Calu3 (cell line): Measurements from ENCODE around the gene OR4C12. TPM values are rescaled to one million over a fixed set of nuclear protein-coding genes. Genes with fewer than 3 reads are reported as not detected.

Experiments used
- total RNA-seq: library from RNA; stranded (reverse); gene quantifications from 2 replicates; pipeline ENCODE4 v1.2.3, GENCODE V29; 2022

OR4C12 gene
- total RNA-seq, 1 experiment from 2014 or later = not detected

Other genes with a start within 250 kb of the OR4C12 start
- not detected in 2 replicates for gene OR4C13, start 30.1 kb downstream of the OR4C12 start, total RNA-seq
- not detected in 2 replicates for gene OR4C45, start 50.3 kb upstream of the OR4C12 start, total RNA-seq